ENCODE results near the gene EGFR.
A peak's percentile ranks its signal among the peaks of the same experiment; 100 is the strongest.
"Not testable (repeated sequence)": the region's sequence is repeated elsewhere in the genome, so short reads cannot be mapped to it uniquely, and the experiment has no call there.

Gene EGFR

DNA sequence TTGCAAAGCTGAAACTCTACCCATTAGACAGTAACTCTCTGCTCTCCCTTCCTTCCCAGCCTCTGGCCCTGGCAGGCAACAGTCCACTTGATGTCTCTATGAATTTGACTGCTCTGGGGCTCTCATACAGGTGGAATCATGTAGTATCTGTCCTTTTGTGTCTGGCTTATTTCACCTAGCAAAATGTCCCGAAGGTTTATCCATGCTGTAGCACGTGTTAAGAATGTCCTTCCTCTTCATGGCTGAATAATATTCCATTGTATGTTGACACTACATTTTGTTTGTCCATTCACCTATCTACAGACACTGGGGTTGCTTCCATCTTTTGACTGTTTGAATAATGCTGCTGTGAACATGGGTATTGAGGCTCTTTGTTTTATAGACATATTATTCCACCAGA is 128.9 kb downstream of the EGFR start:
- no peak for DNase-seq (ENCODE audit: low spot score)

DNA sequence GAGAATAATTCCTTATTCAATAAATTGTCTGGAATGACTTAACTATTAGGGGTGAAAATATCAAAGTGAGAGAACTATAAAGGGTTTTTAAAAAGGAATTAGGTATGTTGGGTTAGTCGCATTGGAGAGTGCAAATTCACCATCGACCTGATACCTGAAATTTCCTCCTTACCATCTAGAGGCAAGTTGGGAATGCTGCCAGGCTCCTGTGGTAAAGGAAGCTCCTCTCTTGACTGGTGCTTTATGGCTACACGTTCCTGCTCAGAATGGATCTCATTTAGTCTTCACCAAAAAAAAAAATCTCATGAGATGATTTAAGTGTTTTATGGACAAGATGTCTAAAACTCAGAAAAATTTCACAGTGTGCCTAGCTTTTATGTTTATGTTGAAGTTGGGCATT is 129.8 kb downstream of the EGFR start:
- no peak for DNase-seq (ENCODE audit: low spot score)

DNA sequence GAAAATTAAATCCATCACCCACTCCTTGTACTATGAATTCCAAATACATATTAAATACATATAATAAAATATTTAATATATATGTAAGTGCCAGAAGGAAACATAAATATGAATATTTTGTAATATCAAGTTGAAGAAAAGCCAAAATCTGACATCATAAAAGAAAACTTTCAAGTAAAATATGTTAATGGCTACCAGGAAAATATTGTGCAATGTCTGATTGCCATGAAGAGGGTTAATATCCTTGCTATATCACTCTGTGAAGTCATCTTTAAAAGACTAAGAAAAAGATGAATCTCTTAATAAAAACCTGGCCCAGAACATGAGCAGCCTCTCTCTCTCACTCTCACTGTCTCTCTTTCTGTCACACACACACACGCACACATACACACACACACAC is 130.2 kb downstream of the EGFR start:
- no peak for DNase-seq (ENCODE audit: low spot score)

DNA sequence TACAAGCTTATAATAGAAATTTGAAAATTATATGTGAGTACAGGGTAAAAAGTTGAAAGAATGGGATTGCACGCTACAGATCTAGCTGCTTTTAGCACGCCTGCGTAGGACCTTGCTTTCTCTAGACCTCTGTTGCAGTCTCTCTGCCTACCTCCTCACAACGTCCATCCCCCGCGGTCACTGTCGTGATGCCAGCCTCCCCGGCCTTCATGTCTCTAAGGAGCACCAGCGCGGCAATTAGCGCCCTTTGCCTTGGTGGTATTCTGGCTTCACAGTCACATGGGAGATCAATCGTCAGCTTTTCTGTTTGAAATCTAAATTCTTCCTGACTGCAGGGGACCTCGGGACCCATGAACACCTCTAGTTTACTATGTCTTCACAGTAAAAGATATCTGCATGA is 131.3 kb downstream of the EGFR start:
- no peak for DNase-seq (ENCODE audit: low spot score)

DNA sequence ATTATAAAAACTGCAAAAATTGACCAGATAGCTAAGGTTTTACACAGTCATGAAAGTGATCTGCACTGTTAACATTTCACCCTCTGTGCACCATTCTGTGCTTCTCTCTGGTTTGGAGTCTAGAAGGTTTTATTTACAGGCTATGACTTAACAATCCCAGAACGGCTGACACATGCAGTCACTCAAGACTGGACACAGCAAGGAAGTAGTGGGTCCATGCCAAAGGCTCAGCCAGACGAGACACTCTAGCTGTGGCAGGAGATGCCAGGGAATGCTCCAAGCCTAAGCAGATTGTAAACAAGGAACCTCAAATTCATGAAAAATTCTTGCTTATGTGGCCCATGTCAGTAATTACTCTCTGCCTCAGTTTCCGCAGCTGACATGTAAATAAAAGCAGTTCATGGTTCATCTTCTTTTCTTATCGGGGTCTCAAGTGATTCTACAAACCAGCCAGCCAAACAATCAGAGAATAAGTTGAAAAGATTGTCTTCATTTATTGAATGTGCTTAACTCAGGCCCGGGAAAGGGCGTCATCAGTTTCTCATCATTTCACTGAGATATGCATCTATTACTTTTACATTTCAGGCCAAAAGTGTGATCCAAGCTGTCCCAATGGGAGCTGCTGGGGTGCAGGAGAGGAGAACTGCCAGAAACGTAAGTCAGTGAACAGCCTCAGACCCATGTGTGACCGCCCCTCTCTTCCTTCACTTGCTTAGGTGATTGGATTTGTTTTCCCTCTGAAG is 132.1 kb downstream of the EGFR start:
- no peak for DNase-seq (ENCODE audit: low spot score)

DNA sequence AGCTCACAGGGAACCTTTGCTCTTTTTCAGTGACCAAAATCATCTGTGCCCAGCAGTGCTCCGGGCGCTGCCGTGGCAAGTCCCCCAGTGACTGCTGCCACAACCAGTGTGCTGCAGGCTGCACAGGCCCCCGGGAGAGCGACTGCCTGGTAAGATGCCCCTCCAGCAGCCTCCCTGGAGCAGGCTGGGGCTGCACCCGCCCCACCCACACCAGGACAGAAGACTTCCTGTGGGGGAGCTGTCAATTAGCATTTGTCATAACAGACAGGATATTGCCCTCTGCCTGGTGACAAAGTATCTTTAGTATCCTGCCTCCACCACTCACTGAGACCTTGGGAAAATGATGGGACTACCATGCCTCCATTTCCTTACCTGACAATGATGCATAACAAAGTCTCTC is 133.7 kb downstream of the EGFR start:
- no peak for DNase-seq (ENCODE audit: low spot score)

DNA sequence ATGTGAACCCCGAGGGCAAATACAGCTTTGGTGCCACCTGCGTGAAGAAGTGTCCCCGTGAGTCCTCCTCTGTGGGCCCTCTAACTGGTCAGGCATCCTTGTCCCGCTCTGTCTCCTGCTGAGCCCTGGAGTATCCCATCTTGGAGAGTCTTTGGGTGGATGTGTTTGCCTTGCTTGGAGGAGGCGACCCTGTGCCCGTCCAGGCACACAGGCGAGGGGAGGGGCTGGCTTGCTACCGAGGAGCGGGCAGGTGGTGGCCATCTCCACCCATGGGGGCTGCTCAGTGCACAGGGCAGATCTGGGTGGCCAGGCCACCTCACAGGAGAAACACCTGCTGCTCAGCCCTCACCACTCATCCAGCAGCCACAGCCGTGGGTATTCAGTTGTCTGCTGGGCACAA is 135.3 kb downstream of the EGFR start:
- DNase-seq (ENCODE audit: low spot score) = no peak

DNA sequence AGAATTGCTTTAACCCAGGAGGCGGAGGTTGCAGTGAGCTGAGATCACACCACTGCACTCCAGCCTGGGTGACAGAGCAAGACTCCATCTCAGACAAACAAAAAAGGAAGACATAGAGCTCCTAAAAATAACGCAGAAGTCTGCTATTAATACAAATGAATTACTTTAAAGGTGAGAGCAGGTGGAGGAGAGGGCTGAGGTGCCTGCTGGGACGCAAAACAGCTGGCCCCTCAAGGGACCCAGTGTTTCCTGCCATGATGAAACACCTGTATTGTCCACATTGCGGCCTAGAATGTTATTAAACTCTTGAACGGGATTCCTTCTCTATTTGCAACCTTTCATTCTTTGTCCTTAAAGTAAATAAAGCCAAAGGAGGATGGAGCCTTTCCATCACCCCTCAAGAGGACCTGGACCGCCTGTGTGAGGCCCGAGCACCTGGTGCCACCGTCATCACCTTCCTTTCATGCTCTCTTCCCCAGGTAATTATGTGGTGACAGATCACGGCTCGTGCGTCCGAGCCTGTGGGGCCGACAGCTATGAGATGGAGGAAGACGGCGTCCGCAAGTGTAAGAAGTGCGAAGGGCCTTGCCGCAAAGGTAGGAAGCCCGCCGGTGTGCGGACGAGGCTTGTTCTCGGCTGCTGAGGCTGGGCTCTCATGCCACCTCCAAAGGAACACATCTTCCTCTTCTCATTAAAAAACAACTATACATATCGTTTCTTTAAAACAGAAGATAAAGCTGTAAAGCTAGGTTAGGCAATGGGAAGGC is 136.7 kb downstream of the EGFR start:
- DNase-seq (ENCODE audit: low spot score) = no peak

DNA sequence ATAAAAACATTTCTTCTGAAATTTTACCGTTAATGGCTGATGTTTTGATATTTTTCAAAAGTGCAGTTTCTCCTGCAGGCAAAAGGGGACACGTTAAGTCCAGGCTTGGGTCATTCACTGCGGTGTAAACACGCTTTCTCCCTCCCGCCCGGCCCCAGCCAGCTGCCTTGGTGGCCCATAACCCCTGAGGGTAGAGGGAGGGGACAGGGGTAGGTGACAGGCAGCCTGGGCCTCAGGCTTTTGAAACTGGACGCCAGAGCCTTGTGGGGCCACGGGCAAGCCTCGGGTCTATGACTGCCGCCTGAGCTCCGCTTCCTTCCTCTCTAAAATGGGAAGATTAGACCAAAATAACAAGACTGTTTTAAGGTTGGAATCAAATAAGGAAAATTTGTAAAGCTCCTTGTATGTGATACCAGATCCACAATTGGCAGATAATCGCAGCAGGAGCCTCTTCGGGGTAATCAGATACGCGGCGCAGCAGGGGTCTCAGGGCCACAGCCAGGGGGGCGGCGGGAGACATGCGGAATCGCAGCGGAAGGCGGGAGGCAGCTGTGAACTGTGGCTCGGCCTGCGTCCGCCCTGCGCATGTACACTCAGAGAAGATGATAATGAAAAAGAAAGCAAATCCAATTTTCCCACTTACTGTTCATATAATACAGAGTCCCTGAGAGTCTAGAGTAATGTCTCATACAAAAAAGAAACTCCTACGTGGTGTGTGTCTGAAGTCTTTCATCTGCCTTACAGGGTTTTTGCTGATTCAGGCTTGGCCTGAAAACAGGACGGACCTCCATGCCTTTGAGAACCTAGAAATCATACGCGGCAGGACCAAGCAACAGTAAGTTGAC is 138.3 kb downstream of the EGFR start:
- no peak for DNase-seq (ENCODE audit: low spot score)

DNA sequence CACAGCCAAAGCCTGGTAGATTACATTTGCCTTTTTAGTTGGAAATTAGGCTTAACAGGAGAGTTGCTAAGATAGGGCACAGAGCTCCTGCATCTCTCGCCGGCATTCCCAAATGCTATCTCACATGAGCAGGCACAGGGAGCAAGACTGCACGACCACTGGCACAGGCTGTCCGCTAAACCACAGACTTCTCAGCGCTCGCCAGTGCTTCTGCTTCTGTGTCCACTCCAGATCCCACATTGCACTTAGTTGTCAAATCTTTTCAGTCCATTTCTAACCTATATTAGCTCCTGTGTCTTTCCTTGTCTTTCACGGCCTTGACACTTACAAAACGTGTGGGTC is 138.9 kb downstream of the EGFR start:
- DNase-seq (ENCODE audit: low spot score) = no peak

DNA sequence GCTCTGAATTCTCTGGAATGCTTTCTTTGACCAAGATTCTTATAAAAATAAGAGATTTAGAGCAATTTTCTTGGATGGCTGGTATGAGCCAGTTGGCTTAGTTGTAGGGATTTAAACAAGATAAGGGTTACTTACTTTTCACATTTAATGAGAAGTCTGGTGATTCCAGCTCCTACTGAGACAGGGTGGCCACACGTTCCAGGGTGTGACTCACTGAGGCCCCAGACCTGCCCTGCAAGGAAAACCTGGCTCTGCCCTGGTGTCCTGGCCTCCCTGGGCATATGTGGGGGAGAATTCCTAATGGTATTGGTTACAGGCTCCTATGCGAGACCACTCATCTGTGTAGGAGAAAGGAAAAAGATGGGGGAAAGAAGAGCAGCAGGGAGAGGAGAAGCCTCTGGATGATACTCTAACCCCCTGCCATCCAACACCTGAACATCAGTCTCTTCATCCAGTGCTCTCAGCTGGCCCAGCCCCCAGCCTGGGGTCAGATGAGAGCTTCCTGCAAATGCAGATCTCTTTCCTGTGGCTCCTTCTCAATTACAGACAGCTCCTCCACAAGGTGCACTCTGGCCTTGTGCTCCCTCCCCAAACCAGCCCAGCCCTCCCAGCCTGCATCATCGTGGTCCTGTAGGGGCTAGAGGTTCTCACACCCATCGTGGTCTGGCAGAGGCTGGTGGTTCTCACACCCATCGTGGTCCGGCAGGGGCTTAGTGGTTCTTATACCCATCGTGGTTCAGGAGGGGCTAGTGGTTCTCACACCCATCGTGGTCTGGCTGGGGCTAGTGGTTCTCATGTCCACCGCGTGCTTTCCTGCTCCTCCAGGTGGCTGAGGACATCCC is 139.9 kb downstream of the EGFR start:
- DNase-seq (ENCODE audit: low spot score) = peak; percentile 49

DNA sequence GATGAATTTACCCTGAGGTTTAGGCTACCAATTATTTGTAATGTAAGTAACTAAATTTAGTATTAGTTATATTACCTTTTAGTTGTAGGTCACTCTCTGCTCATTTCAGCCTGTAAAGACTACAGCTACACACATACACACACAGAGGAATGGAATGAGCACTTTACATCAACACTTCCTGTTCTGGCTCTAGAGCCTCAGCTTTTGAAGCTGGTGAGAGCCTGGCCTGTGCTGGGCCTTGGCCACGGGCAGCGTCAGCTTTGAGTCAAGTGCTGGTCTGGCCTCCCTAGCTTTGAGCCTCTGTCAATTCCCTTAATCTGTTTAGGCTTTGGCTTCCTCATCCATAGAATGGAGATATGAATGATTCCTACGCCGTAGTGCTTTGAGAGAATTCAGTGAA is 141.7 kb downstream of the EGFR start:
- peak; percentile 49 for DNase-seq (ENCODE audit: low spot score)

DNA sequence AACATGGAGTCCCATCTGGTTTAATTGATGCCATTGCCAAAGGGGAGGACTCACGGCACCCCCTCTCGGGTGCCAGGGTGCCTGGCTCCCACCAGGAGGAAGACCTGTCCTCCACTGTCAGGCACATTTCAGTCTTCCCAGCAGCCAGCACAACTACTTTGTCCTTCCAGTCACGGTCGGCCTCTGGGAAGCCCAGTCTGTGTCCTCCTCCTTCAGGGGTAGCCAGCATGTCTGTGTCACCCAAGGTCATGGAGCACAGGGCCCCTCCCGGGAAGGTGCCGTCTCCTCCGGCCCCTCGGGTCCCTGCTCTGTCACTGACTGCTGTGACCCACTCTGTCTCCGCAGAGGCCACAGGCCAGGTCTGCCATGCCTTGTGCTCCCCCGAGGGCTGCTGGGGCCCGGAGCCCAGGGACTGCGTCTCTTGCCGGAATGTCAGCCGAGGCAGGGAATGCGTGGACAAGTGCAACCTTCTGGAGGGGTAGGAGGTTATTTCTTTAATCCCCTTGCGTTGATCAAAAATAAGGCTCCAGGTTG is 142.4 kb downstream of the EGFR start:
- DNase-seq (ENCODE audit: low spot score) = no peak

DNA sequence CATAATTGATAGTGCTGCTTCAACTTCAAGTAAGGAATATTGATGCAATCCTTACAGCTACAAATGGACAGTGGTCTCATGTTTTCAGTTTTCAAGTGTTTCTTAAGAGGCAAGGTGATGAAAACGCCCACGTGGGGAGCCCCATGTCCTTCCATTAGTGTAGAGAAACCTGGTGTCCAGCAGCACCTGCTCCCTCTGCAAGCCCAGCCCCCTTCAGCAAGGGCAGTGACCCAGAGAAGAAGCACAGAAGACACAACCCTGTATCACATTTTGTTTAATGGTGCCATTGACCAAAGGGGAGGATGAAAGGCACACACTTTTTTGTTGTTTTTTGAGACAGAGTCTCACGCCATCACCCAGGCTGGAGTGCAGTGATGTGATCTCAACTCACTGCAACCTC is 143.7 kb downstream of the EGFR start:
- DNase-seq (ENCODE audit: low spot score) = no peak

DNA sequence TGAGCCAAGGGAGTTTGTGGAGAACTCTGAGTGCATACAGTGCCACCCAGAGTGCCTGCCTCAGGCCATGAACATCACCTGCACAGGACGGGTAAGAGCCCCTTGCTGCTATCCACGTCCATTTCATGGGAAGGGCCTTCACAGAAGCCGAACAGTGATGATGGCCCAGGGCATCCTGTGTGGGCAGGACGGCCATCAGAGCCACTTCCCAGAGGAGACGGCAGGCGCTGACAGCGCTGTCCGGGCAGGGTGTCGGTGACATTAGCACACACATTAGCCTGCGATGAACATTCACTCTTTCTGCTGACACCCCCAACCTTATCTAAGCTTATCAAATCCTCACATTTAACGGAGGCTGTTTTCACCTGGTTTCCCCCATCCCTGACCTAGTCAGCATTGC is 144.9 kb downstream of the EGFR start:
- DNase-seq (ENCODE audit: low spot score) = no peak

DNA sequence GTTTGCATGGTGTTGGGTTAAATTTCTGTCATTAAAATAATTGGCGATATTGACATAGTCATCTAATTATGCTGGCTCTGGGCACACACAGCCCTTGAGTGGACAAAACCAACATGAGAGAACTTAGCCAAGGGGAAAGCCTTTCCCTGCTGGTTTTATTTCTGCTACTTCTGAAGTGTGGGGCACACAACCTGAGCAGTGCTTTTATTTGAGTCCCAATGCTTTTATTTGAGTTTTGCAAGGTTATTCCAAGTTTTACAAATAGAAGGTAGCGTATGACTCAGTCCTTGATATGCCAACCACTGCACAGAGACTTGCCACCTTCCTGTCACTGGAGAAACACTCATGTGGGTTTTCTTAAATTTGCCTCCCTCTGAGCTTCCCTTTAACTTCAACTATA is 145.7 kb downstream of the EGFR start:
- no peak for DNase-seq (ENCODE audit: low spot score)

DNA sequence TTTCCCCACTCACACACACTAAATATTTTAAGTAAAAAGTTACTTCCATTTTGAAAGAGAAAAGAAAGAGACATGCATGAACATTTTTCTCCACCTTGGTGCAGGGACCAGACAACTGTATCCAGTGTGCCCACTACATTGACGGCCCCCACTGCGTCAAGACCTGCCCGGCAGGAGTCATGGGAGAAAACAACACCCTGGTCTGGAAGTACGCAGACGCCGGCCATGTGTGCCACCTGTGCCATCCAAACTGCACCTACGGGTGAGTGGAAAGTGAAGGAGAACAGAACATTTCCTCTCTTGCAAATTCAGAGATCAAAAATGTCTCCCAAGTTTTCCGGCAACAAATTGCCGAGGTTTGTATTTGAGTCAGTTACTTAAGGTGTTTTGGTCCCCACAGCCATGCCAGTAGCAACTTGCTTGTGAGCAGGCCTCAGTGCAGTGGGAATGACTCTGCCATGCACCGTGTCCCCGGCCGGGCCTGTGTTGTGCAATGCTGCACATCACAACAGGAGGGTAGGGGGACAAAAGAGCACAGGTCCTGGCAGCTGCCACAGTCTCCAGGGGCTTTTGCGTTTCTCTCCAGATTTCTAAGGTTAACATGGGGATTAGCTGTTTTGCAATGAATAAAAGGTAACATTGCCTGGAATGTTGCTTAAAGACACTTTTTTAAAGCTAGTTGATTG is 146.5 kb downstream of the EGFR start:
- no peak for DNase-seq (ENCODE audit: low spot score)

DNA sequence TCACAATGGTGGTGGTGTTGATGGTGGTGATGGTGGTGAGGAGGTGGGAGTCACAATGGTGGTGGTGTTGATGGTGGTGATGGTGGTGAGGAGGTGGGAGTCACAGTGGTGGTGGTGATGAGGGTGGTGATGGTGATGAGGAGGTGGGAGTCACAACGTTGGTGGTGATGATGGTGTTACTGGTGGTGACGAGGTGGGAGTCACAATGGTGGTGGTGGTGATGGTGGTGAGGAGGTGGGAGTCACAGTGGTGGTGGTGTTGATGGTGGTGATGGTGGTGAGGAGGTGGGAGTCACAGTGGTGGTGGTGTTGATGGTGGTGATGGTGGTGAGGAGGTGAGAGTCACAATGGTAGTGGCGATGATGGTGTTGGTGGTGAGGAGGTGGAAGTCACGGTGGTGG is 148.5 kb downstream of the EGFR start:
- not testable (repeated sequence) for DNase-seq (ENCODE audit: low spot score)

DNA sequence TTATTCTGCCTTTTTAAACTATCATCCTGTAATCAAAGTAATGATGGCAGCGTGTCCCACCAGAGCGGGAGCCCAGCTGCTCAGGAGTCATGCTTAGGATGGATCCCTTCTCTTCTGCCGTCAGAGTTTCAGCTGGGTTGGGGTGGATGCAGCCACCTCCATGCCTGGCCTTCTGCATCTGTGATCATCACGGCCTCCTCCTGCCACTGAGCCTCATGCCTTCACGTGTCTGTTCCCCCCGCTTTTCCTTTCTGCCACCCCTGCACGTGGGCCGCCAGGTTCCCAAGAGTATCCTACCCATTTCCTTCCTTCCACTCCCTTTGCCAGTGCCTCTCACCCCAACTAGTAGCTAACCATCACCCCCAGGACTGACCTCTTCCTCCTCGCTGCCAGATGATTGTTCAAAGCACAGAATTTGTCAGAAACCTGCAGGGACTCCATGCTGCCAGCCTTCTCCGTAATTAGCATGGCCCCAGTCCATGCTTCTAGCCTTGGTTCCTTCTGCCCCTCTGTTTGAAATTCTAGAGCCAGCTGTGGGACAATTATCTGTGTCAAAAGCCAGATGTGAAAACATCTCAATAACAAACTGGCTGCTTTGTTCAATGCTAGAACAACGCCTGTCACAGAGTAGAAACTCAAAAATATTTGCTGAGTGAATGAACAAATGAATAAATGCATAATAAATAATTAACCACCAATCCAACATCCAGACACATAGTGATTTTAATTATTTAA is 151.7 kb downstream of the EGFR start:
- no peak for DNase-seq (ENCODE audit: low spot score)

DNA sequence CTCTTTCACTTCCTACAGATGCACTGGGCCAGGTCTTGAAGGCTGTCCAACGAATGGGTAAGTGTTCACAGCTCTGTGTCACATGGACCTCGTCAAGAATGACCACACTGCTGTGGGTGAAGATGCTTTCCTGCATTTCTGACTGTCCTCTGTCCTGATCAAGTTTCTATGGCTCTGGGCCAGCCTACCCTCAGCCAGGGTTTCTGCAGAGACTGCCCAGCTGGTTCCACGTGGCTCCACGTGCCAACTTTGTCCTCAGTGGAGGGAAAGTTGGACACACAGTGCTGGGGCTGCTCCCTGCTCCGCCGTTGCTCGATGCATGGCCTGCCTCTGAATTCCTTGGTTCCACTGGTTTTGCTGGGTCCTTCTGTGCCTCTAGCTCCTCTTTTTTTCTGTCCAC is 152.3 kb downstream of the EGFR start:
- no peak for DNase-seq (ENCODE audit: low spot score)

DNA sequence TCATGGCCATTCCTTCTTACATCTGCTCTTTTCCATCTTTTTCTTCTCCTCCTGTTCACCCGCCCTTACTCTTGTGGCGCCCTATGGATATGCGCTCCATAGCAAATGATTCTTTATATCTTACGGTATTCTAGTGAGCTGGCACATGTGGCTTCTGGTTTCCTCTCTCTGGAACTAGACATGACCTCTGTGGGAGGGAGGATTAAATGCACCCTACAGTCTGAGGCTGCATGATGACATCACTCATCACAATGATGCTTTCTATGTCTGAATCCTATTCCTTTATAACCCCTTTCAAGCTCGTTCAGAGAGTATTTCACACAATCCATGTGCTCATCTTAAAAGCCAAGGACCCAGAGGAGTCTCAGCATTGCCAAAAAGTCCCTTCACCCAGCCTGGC is 153.3 kb downstream of the EGFR start:
- no peak for DNase-seq (ENCODE audit: low spot score)
